ENCODE data around the gene GRM8.

Gene GRM8

GRCh38 chr7:126702242-126703016 lies 550.3 kb downstream of the GRM8 start:
- DNase-seq (ENCODE audit: extremely low spot score), result no peak
- TF ChIP-seq PKNOX1 (IDR thresholded peaks at IDR 0.05), result no peak
- TF ChIP-seq BHLHE40 (IDR thresholded peaks at IDR 0.05; ENCODE audit: borderline replicate concordance), result no peak
- TF ChIP-seq FOXM1 (IDR thresholded peaks at IDR 0.05; ENCODE audit: borderline replicate concordance), result no peak
- TF ChIP-seq SUZ12 (IDR thresholded peaks at IDR 0.05), result no peak
- no peak for TF ChIP-seq FOXK2 (IDR thresholded peaks at IDR 0.05)
- no peak for TF ChIP-seq L3MBTL2 (conservative IDR thresholded peaks at IDR 0.05)
- TF ChIP-seq LEF1 (IDR thresholded peaks at IDR 0.05; ENCODE audit: borderline replicate concordance), result no peak
- ChIA-PET POLR2A (no interaction called here), CTCF (no interaction called here)

- TF ChIP-seq FOXM1 (IDR thresholded peaks at IDR 0.05; ENCODE audit: borderline replicate concordance), result no peak
- no peak for TF ChIP-seq L3MBTL2 (conservative IDR thresholded peaks at IDR 0.05)
- no peak for DNase-seq (ENCODE audit: extremely low spot score)
- ChIA-PET POLR2A (no interaction called here), CTCF (interaction anchor here (0.6 kb wide), 1 partner anchor 754 kb away, joined by 3 read pairs; no protein-coding TSS in a partner anchor)
These were observed 551.7 kb downstream of the GRM8 start for GRCh38 chr7:126700807-126701604.

DNA sequence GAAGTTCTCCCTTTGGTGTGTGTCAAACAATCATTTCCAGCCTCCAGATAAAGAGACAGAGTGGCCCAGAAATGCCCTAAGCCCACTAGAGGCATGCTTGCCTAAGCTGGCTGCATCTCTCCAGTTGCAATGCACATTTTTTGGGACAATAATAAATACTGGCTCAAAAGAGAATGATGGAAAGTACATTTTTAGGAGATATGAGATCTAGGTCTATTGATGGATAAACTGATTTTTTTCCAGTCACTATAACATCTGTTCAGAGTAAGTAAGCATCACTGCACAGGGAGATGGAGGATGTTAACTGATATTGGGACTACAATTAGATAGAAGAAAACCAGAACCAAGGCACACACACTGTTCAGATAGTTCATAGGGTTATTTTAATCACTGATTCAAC lies 553.0 kb downstream of the GRM8 start:
- ChIA-PET POLR2A (no interaction called here), CTCF (no interaction called here)
- DNase-seq (ENCODE audit: extremely low spot score), result no peak
- no peak for TF ChIP-seq ARNT (IDR thresholded peaks at IDR 0.05)
- no peak for TF ChIP-seq CTBP1 (IDR thresholded peaks at IDR 0.05; ENCODE audit: borderline replicate concordance)
- no peak for TF ChIP-seq BHLHE40 (IDR thresholded peaks at IDR 0.05; ENCODE audit: borderline replicate concordance)
- TF ChIP-seq TARDBP (IDR thresholded peaks at IDR 0.05), result no peak
- no peak for TF ChIP-seq SUZ12 (IDR thresholded peaks at IDR 0.05)
- no peak for TF ChIP-seq HDGF (IDR thresholded peaks at IDR 0.05; ENCODE audit: borderline replicate concordance)
- no peak for TF ChIP-seq FOXK2 (IDR thresholded peaks at IDR 0.05)
- TF ChIP-seq L3MBTL2 (conservative IDR thresholded peaks at IDR 0.05), result no peak
- TF ChIP-seq PKNOX1 (IDR thresholded peaks at IDR 0.05), result no peak

DNA sequence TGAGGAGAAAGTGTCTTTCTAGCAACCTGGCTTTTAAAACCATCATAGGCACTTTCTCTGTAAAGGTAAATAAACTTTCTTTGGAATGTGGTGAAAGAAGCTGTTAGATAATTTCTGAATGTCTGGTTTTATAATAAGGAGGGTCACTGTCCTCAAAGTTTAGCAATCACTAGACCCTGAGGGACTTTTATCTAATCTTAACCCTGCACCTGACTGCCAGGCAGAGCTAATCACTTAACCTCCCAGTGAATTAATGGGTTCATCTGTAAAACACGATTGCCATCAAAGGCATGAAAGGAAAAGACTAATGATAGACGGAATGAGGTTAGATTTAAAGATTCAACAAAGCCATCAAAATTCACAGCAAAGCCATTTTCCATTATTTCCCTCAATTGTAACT lies 553.8 kb downstream of the GRM8 start:
- ChIA-PET CTCF (no interaction called here), POLR2A (no interaction called here)
- no peak for DNase-seq (ENCODE audit: extremely low spot score)
- no peak for TF ChIP-seq SUZ12 (IDR thresholded peaks at IDR 0.05)
- no peak for TF ChIP-seq NFRKB (IDR thresholded peaks at IDR 0.05)
- no peak for TF ChIP-seq SP1 (IDR thresholded peaks at IDR 0.05)
- TF ChIP-seq LEF1 (IDR thresholded peaks at IDR 0.05; ENCODE audit: borderline replicate concordance), result no peak
- TF ChIP-seq PKNOX1 (IDR thresholded peaks at IDR 0.05), result no peak
- TF ChIP-seq FOXK2 (IDR thresholded peaks at IDR 0.05), result no peak
- TF ChIP-seq TARDBP (IDR thresholded peaks at IDR 0.05), result no peak
- TF ChIP-seq BHLHE40 (IDR thresholded peaks at IDR 0.05; ENCODE audit: borderline replicate concordance), result no peak
- TF ChIP-seq FOXM1 (IDR thresholded peaks at IDR 0.05; ENCODE audit: borderline replicate concordance), result no peak
- no peak for TF ChIP-seq L3MBTL2 (conservative IDR thresholded peaks at IDR 0.05)
- TF ChIP-seq ZNF384 (IDR thresholded peaks at IDR 0.05), result no peak
- no peak for TF ChIP-seq HDGF (IDR thresholded peaks at IDR 0.05; ENCODE audit: borderline replicate concordance)
- no peak for TF ChIP-seq FOXA1 (IDR thresholded peaks at IDR 0.05)
- TF ChIP-seq ELF4 (IDR thresholded peaks at IDR 0.05), result no peak
- TF ChIP-seq ARNT (IDR thresholded peaks at IDR 0.05), result no peak
- TF ChIP-seq CTBP1 (IDR thresholded peaks at IDR 0.05; ENCODE audit: borderline replicate concordance), result no peak

DNA sequence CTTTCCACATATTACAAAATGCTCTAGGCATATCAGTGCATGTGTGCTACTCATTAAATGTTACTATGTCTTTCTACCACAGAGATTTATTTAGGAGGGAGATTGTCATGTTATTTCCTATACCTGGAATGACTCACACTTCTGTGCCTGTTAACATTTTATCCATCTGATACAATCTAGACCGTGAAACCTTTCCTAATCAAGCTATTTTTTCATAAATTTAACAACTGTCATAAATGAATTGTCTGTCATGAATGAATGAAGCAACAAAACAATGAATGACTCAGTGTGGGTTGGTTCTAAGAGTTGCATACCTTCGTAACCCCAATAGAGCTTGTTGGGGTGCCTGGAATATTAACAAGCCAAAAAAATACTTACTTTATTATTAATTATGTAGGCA lies 554.3 kb downstream of the GRM8 start:
- TF ChIP-seq CTBP1 (IDR thresholded peaks at IDR 0.05; ENCODE audit: borderline replicate concordance) (no peak), ELF4 (IDR thresholded peaks at IDR 0.05) (no peak), FOXA1 (IDR thresholded peaks at IDR 0.05) (no peak), TARDBP (IDR thresholded peaks at IDR 0.05) (no peak), PKNOX1 (IDR thresholded peaks at IDR 0.05) (no peak), ZNF384 (IDR thresholded peaks at IDR 0.05) (no peak), HDGF (IDR thresholded peaks at IDR 0.05; ENCODE audit: borderline replicate concordance) (no peak), BHLHE40 (IDR thresholded peaks at IDR 0.05; ENCODE audit: borderline replicate concordance) (no peak), FOXK2 (IDR thresholded peaks at IDR 0.05) (no peak), SUZ12 (IDR thresholded peaks at IDR 0.05) (no peak)
- ChIA-PET POLR2A (no interaction called here), CTCF (no interaction called here)
- no peak for DNase-seq (ENCODE audit: extremely low spot score)

All from HEK293T (cell line).